T-helper 9 cell (primary cell): Measurements from ENCODE around the gene DGKI.
"Not testable (repeated sequence)": the region's sequence is repeated elsewhere in the genome, so short reads cannot be mapped to it uniquely, and the experiment has no call there.

Experiments
- DNase-seq: peaks from one replicate; pipeline ENCODE4 v3.0.0-alpha.2; 2020

The DGKI gene

GRCh38 chr7:137458399-137458798 lies 388.4 kb downstream of the DGKI start:
- no peak for DNase-seq

- DNase-seq = no peak
Measured at GRCh38 chr7:137454767-137455166, 392.0 kb downstream of the DGKI start.

- DNase-seq = no peak
Measured at GRCh38 chr7:137454246-137454724, 392.5 kb downstream of the DGKI start.

GRCh38 chr7:137453356-137453755 lies 393.4 kb downstream of the DGKI start:
- DNase-seq = no peak

GRCh38 chr7:137449016-137449415 lies 397.8 kb downstream of the DGKI start:
- no peak for DNase-seq

- DNase-seq = not testable (repeated sequence)
Measured at GRCh38 chr7:137448572-137448971, 398.2 kb downstream of the DGKI start.

- no peak for DNase-seq
Measured at GRCh38 chr7:137446025-137446424, 400.7 kb downstream of the DGKI start.

GRCh38 chr7:137445268-137445667 lies 401.5 kb downstream of the DGKI start:
- DNase-seq = no peak

GRCh38 chr7:137443616-137444015 lies 403.2 kb downstream of the DGKI start:
- DNase-seq = no peak

- DNase-seq = no peak
Measured at GRCh38 chr7:137441451-137441850, 405.3 kb downstream of the DGKI start.

GRCh38 chr7:137439829-137440825 lies 406.6 kb downstream of the DGKI start:
- no peak for DNase-seq

GRCh38 chr7:137434946-137435345 lies 411.8 kb downstream of the DGKI start:
- DNase-seq = no peak

- no peak for DNase-seq
Measured at GRCh38 chr7:137434530-137434929, 412.2 kb downstream of the DGKI start.

- DNase-seq = no peak
Measured at GRCh38 chr7:137423321-137423720, 423.5 kb downstream of the DGKI start.

GRCh38 chr7:137421366-137421765 lies 425.4 kb downstream of the DGKI start:
- no peak for DNase-seq

GRCh38 chr7:137418841-137419240 lies 427.9 kb downstream of the DGKI start:
- no peak for DNase-seq

- DNase-seq = no peak
Measured at GRCh38 chr7:137417464-137417863, 429.3 kb downstream of the DGKI start.

- no peak for DNase-seq
Measured at GRCh38 chr7:137413901-137414300, 432.9 kb downstream of the DGKI start.

GRCh38 chr7:137411446-137411845 lies 435.3 kb downstream of the DGKI start:
- no peak for DNase-seq

GRCh38 chr7:137408126-137408525 lies 438.6 kb downstream of the DGKI start:
- no peak for DNase-seq

GRCh38 chr7:137407078-137407477 lies 439.7 kb downstream of the DGKI start:
- no peak for DNase-seq

- no peak for DNase-seq
Measured at GRCh38 chr7:137404660-137405317, 442.0 kb downstream of the DGKI start.

GRCh38 chr7:137403353-137403695 lies 443.4 kb downstream of the DGKI start:
- no peak for DNase-seq
